Activated CD4-positive, alpha-beta memory T cell treated with anti-CD3 and anti-CD28 coated beads, Interleukin-2, amount 10 ng/mL, durations not matched to agents 7 days and 5 days (primary cell): ENCODE results near the gene PSTPIP1. TPM values are rescaled to one million over a fixed set of nuclear protein-coding genes. Genes with fewer than 3 reads are reported as not detected.
A peak's percentile ranks its signal among the peaks of the same experiment; 100 is the strongest.

Experiments used
- CTCF ChIA-PET: fragments of 350-600 bp; sonication (Branson Sonifier 250); formaldehyde crosslinking; loops from one replicate; lab custom pipeline; 2021; ENCODE audit warnings: antibody characterized with exemption, inconsistent platforms; lab: Charles Lee
- POLR2A ChIA-PET: fragments of 350-600 bp; sonication (Branson Sonifier 250); formaldehyde crosslinking; loops from one replicate; lab custom pipeline; 2021; ENCODE audit warnings: antibody characterized with exemption; lab: Charles Lee
- DNase-seq: peaks from one replicate; pipeline ENCODE4 v3.0.0-alpha.2; 2020
- H3K27ac Mint-ChIP-seq: one replicate; pipeline ENCODE4 v1.8.0; 2021; ENCODE audit warnings: mild to moderate bottlenecking, mixed read lengths
- H3K27me3 Mint-ChIP-seq: one replicate; pipeline ENCODE4 v1.8.0; 2021; ENCODE audit warnings: mixed read lengths
- H3K36me3 Mint-ChIP-seq: one replicate; pipeline ENCODE4 v1.8.0; 2021; ENCODE audit warnings: low read depth, mixed read lengths
- H3K4me1 Mint-ChIP-seq: one replicate; pipeline ENCODE4 v1.8.0; 2021; ENCODE audit warnings: mixed read lengths
- H3K4me3 Mint-ChIP-seq: one replicate; pipeline ENCODE4 v1.8.0; 2021; ENCODE audit warnings: mild to moderate bottlenecking, mixed read lengths
- H3K9me3 Mint-ChIP-seq: one replicate; pipeline ENCODE4 v1.8.0; 2021; ENCODE audit warnings: mixed read lengths
- total RNA-seq, 2 experiments: library from RNA; stranded (reverse); gene quantifications; one replicate each; pipeline ENCODE4 v1.2.3, GENCODE V29; 2021

PSTPIP1 gene
- total RNA-seq, 2 experiments from 2014 or later, result 181 to 187 TPM

GRCh38 chr15:77002954-77003912 is 8.3 kb downstream of the PSTPIP1 start:
- CTCF ChIA-PET, result interaction anchor here (1.2 to 1.8 kb wide), 4 partner anchors 10 to 30 kb away, joined by 5 to 8 read pairs (median 6); no protein-coding TSS in a partner anchor
- Mint-ChIP-seq H3K36me3 (peaks cover 72% of the 10 kb centered on the region), H3K27me3 (no peaks in the 10 kb centered on the region)

GRCh38 chr15:77004189-77004588 is 9.3 kb downstream of the PSTPIP1 start:
- POLR2A ChIA-PET, result interaction anchor here (0.7 to 3.4 kb wide), 4 partner anchors 9 to 63 kb away, joined by 3 to 37 read pairs (median 30); partner anchors contain the start of gene PSTPIP1
- CTCF ChIA-PET, result interaction anchor here (1.3 to 1.8 kb wide), 3 partner anchors 9 to 31 kb away, joined by 3 to 6 read pairs (median 3); partner anchors contain the start of gene PSTPIP1
- peak overlapping the region; percentile 92 for H3K27ac Mint-ChIP-seq
- no peaks in the 10 kb centered on the region for H3K9me3 Mint-ChIP-seq
- no peak overlapping the region for H3K4me3 Mint-ChIP-seq
- H3K27me3 Mint-ChIP-seq, result no peaks in the 10 kb centered on the region
- peaks cover 71% of the 10 kb centered on the region for H3K36me3 Mint-ChIP-seq
- DNase-seq, result no peak
- H3K4me1 Mint-ChIP-seq, result peaks cover 83% of the 10 kb centered on the region

More at GRCh38 chr15:77002954-77003912, 8.3 kb downstream of the PSTPIP1 start:
- peak; percentile 87 for DNase-seq
- Mint-ChIP-seq H3K9me3 (no peaks in the 10 kb centered on the region), H3K4me1 (peaks cover 87% of the 10 kb centered on the region), H3K27ac (peak overlapping the region; percentile 92), H3K4me3 (peak overlapping the region; percentile 65)
- POLR2A ChIA-PET, result interaction anchor here (0.9 to 3.4 kb wide), 8 partner anchors 8 to 67 kb away, joined by 3 to 37 read pairs (median 5); partner anchors contain the start of gene PSTPIP1

DNA sequence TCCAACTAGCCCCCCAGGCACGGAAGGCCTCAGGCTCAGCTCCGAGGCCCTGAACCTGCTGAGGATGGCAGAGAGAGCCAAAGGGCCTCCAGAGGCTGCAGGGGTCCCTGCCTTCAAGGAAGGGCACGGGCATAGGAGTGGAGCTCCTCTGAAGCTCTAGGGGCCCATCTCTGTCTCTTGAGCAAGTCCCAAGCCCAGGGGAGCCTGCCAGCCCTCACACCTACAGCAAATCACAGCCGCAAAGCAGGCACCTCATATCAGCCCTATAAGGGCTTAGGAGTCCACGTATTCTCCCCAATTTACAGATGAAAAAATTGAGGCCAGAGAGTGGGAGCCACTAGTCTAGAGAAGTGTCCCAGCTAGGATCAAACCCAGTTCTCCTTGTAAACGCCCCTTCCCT is 14.2 kb downstream of the PSTPIP1 start:
- no peaks in the 10 kb centered on the region for H3K27me3 Mint-ChIP-seq
- peaks cover 81% of the 10 kb centered on the region for H3K4me1 Mint-ChIP-seq
- no peak overlapping the region for H3K27ac Mint-ChIP-seq
- H3K36me3 Mint-ChIP-seq, result peaks cover 70% of the 10 kb centered on the region
- no peak for DNase-seq
- no peak overlapping the region for H3K4me3 Mint-ChIP-seq
- no peaks in the 10 kb centered on the region for H3K9me3 Mint-ChIP-seq
- ChIA-PET POLR2A (interaction anchor here (4.2 kb wide), 1 partner anchor 13 kb away, joined by 41 read pairs; the partner anchor contains the start of gene PSTPIP1), CTCF (no interaction called here)

- Mint-ChIP-seq H3K4me1 (peaks cover 81% of the 10 kb centered on the region), H3K9me3 (no peaks in the 10 kb centered on the region), H3K27ac (peak overlapping the region; percentile 62), H3K4me3 (no peak overlapping the region), H3K36me3 (peaks cover 64% of the 10 kb centered on the region), H3K27me3 (no peaks in the 10 kb centered on the region)
- ChIA-PET CTCF (no interaction called here), POLR2A (interaction anchor here (4.2 kb wide), 1 partner anchor 14 kb away, joined by 41 read pairs; the partner anchor contains the start of gene PSTPIP1)
- DNase-seq, result no peak
Measured at GRCh38 chr15:77009646-77010311, 14.9 kb downstream of the PSTPIP1 start.

- H3K9me3 Mint-ChIP-seq, result no peaks in the 10 kb centered on the region
- no peak for DNase-seq
- H3K27me3 Mint-ChIP-seq, result no peaks in the 10 kb centered on the region
- CTCF ChIA-PET, result no interaction called here
- peak overlapping the region; percentile 62 for H3K27ac Mint-ChIP-seq
- POLR2A ChIA-PET, result interaction anchor here (1.4 to 1.8 kb wide), 3 partner anchors 7 to 14 kb away, joined by 3 to 5 read pairs (median 3); no protein-coding TSS in a partner anchor
- H3K36me3 Mint-ChIP-seq, result peaks cover 65% of the 10 kb centered on the region
- H3K4me1 Mint-ChIP-seq, result peaks cover 83% of the 10 kb centered on the region
- H3K4me3 Mint-ChIP-seq, result no peak overlapping the region
Measured at GRCh38 chr15:77010312-77010686, 15.4 kb downstream of the PSTPIP1 start.

GRCh38 chr15:77010857-77011256 is 15.9 kb downstream of the PSTPIP1 start:
- Mint-ChIP-seq H3K4me1 (peaks cover 83% of the 10 kb centered on the region), H3K4me3 (no peak overlapping the region), H3K27ac (peak overlapping the region; percentile 62), H3K9me3 (no peaks in the 10 kb centered on the region), H3K27me3 (no peaks in the 10 kb centered on the region), H3K36me3 (peaks cover 63% of the 10 kb centered on the region)
- DNase-seq, result no peak
- ChIA-PET CTCF (interaction anchor here (0.9 kb wide), 1 partner anchor 32 kb away, joined by 3 read pairs; no protein-coding TSS in a partner anchor), POLR2A (interaction anchor here (1.4 to 1.8 kb wide), 3 partner anchors 8 to 15 kb away, joined by 3 to 5 read pairs (median 3); no protein-coding TSS in a partner anchor)

- Mint-ChIP-seq H3K4me3 (no peak overlapping the region), H3K36me3 (peaks cover 51% of the 10 kb centered on the region), H3K4me1 (peaks cover 81% of the 10 kb centered on the region), H3K9me3 (no peaks in the 10 kb centered on the region), H3K27me3 (no peaks in the 10 kb centered on the region), H3K27ac (peak overlapping the region; percentile 96)
- DNase-seq, result no peak
- POLR2A ChIA-PET, result interaction anchor here (1.0 to 8.5 kb wide), 6 partner anchors 9 to 36 kb away, joined by 3 to 188 read pairs (median 34); partner anchors contain the start of gene PSTPIP1
- CTCF ChIA-PET, result interaction anchor here (0.9 to 2.2 kb wide), 6 partner anchors 9 to 39 kb away, joined by 3 to 41 read pairs (median 7); partner anchors contain the start of gene PSTPIP1
Measured at GRCh38 chr15:77012117-77012712, 17.3 kb downstream of the PSTPIP1 start.

DNA sequence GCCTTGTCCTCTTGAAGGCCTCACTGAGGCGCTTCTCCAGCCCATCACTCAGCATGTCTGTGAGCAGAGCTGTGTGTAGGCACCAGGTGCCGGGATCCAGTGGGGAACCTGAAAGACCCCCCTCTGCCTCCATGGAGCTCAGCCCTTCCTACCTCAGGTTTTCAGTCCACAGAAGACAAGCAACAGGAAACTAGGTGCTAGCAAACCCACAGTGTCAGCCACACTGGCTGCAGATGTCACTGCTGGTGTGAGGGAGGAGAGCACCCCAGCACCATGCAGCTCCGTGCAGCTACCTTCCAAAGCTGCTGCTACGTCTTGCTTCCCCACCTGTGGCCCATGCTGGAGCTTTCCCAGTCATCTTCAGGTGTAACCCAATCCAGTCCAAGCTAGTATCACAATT is 17.9 kb downstream of the PSTPIP1 start:
- H3K4me3 Mint-ChIP-seq, result peak overlapping the region; percentile 68
- H3K27ac Mint-ChIP-seq, result peak overlapping the region; percentile 96
- peaks cover 53% of the 10 kb centered on the region for H3K36me3 Mint-ChIP-seq
- no peaks in the 10 kb centered on the region for H3K27me3 Mint-ChIP-seq
- no peaks in the 10 kb centered on the region for H3K9me3 Mint-ChIP-seq
- ChIA-PET POLR2A (interaction anchor here (0.8 to 8.5 kb wide), 8 partner anchors 10 to 36 kb away, joined by 3 to 188 read pairs (median 21); partner anchors contain the start of gene PSTPIP1), CTCF (interaction anchor here (0.7 to 2.2 kb wide), 13 partner anchors 10 to 75 kb away, joined by 3 to 41 read pairs (median 4); partner anchors contain the start of gene PSTPIP1)
- peak; percentile 76 for DNase-seq
- peaks cover 84% of the 10 kb centered on the region for H3K4me1 Mint-ChIP-seq

DNA sequence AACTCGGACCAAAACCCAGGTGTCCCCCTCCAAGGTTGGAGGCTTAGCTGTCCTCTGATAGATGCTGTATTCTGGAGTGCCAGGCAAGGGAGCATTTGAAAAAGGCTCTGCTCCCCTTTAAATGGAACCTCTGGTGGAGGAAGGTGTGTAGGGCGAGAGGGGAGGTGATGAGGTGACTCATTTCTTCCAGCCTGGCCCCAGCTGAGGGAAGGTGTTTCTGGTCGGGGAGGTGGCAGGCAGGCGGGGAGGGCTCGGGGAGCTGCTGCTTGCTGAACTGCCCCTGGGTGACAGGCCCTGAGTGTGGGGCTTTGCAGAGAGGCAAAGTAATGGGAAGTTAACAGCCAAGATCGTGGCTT is 18.8 kb downstream of the PSTPIP1 start:
- Mint-ChIP-seq H3K27ac (peak overlapping the region; percentile 96), H3K9me3 (no peaks in the 10 kb centered on the region)
- CTCF ChIA-PET, result interaction anchor here (1.1 to 2.2 kb wide), 9 partner anchors 9 to 76 kb away, joined by 3 to 41 read pairs (median 7); partner anchors contain the start of gene PSTPIP1

DNA sequence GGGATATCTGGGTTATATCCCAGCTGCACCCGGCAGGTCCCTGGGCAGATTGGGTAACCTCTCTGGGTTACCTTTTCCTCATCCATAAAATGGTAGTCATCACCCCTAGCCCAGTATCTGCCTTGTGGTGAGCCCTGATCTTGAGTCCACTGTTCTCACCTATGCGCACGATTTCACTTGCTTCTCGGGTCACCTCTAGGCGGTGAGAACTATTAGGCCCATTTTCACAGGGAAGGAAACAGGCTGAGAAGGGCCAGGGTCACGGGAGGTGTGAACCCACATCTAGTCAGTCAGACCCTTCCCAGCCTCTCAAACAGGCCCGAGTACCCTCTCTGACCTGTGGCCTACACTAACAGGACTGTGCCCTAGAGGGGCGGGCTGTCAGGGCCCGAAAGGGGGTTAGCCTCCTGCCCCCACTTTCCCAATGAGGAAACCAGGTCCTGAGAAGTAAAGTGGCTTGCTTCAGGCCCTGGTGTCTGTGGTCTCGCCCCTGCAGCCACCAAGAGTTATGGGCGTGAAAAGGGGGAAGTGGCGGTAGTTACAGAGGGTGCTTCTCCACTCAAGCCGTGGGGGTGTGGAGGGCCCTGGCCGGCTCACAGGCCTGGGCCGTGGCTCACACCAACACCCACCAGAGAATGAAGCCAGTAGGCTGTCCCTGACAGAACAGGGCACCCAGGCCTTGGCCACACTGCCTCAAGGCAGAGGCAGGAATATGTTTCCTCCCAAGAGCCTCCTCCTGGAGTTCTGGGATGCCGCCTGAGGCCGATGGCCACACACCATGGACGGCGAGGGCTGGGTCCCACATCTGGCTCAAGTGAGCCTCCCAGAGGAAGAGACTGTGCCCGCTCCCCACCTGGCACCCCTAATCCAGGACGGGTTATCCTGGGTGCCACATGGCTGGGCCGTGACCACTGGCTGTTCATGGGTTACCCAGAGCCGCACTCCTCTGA is 19.5 kb downstream of the PSTPIP1 start:
- H3K4me3 Mint-ChIP-seq, result peak overlapping the region; percentile 68
- H3K36me3 Mint-ChIP-seq, result peaks cover 59% of the 10 kb centered on the region
- H3K4me1 Mint-ChIP-seq, result peaks cover 92% of the 10 kb centered on the region
- H3K27me3 Mint-ChIP-seq, result no peaks in the 10 kb centered on the region
- peak overlapping the region; percentile 96 for H3K27ac Mint-ChIP-seq
- ChIA-PET POLR2A (interaction anchor here (0.7 to 8.5 kb wide), 9 partner anchors 9 to 110 kb away, joined by 3 to 188 read pairs (median 8); partner anchors contain the start of gene PSTPIP1), CTCF (interaction anchor here (1.4 to 2.2 kb wide), 7 partner anchors 8 to 41 kb away, joined by 4 to 41 read pairs (median 8); partner anchors contain the start of gene PSTPIP1)
- DNase-seq, result no peak
- no peaks in the 10 kb centered on the region for H3K9me3 Mint-ChIP-seq

More for the DNA sequence above, 18.8 kb downstream of the PSTPIP1 start:
- POLR2A ChIA-PET, result interaction anchor here (0.7 to 8.5 kb wide), 10 partner anchors 9 to 109 kb away, joined by 3 to 188 read pairs (median 6); partner anchors contain the start of gene PSTPIP1
- Mint-ChIP-seq H3K4me1 (peaks cover 90% of the 10 kb centered on the region), H3K27me3 (no peaks in the 10 kb centered on the region), H3K4me3 (peak overlapping the region; percentile 68), H3K36me3 (peaks cover 59% of the 10 kb centered on the region)
- peak; percentile 93 for DNase-seq
